NCI-H2107 treated with DMSO at 0.1 percent for 48 hours (cell line): ENCODE measurements around the gene MFSD1.
A peak's percentile ranks its signal among the peaks of the same experiment; 100 is the strongest.
"Not testable (repeated sequence)": the region's sequence is repeated elsewhere in the genome, so short reads cannot be mapped to it uniquely, and the experiment has no call there.

Experiments
- DNase-seq: peaks from one replicate; lab custom pipeline; 2025; ENCODE audit not compliant: unreplicated experiment; lab: John Stamatoyannopoulos, UW

MFSD1 gene

DNA sequence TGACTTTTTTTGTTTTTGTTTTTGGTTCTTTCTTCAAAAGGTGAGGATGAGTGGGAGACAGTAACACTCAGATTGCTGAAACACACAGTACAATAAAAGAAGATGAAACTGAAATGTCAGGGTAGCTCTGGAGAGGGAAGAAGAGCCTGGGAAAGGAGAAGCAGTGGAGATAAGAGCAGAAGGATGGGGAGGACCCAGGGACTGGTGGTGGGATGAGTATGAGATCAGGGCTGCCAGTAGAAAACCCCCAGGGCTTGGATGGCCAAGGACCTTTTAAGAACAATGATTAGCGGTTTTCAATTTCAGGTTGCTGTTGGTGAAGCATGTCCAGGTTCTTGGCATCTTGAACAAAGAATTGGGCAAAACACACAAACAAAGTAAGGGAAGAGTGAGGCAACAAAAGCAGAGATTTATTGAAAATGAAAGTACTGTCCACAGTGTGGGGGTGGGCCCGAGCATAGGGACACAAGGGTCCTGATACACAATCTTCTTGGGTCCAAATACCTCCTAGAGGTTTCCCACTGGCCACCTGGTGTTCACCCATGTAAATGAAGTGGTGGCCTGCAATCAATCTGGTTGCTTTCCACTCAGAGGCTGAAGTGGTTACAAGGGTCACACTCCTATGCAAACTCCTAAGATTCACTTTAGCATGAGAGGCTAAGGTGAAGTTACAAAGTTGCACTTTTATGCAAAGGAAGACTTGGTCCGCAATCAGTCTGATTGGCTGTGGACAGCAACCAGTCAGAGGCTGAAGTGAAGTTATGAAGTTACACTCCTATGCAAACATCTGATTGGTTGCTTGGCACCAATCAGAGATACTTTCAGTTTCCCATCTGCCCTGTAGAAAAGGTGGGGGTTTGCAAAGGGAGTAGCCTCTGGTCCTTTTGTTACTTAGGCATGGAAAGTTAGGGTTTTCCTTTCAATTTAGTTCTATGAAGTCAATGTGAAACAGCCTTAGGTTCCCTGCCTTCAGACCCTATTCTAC, 26.1 kb upstream of the MFSD1 start:
- no peak for DNase-seq

DNA sequence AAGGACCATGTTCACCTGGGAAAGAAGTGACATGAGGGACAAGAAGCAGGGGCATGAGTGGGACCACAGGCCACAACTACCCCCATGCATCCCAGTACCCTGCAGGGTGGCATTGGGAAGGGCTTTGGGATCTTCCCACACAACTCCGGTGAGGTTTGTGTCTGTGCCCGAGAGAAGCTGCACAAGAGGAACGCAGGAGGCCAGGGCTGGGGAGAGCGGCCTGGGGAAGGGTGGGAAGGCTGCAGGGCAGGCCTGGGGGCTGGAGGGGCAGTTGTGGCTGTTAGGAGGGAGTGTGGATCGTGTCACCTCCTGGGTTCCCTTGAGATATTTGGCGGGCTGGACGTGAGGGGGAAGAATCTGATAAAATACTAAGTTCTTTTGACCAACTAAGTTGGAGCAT, 25.3 kb upstream of the MFSD1 start:
- DNase-seq, result no peak

DNA sequence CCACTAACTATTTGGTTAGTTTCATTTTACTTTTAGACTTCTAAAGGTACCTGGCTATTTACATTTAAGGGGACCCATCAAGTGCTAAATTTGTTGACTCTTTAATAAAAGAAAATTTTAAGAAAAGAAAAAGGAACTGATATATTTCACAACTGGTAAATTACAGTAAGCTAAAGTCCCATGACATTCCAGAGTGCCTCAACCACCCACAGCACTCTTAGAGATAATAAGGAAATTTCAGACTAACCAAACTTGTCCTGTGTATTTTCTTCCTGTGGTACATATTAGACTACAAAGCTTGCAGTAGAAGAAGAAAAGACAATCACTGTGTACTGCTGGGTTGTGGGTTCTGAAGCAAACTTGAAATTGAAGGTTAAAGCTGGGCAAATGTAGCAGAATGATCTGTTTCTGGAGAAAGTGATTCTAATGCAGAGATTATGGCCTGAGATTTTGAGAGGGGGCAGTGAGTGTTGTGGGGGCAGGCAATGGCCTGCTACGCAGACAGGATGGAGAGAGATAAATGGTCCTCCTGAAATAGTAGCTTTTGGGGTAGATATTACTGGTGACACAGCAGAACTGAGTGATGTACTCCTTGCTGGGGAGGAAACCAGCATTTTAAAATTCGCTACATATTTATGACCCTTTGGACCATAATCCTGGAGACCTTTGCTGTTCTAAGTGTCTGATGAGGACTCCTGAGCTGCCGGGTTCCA, 24.5 kb upstream of the MFSD1 start:
- DNase-seq, result no peak

DNA sequence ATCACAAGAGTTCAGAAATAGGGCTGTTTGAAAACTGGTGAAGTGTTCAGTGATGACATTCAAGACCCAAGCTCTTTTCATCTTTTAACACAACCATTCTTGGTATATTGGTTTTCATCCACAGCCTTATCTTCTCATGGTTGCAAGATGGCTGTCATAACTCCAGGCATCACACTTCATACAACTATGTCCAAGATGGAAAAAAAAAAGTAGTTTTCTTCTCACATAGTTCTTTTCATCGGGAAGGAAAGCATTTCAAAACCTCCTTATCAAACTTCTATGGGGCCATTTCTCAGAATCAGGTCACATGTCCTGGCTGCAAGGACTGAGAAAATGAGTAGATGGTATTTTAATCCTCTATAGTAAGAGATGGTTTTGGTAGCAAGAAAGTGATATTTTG, 21.1 kb upstream of the MFSD1 start:
- DNase-seq, result no peak

DNA sequence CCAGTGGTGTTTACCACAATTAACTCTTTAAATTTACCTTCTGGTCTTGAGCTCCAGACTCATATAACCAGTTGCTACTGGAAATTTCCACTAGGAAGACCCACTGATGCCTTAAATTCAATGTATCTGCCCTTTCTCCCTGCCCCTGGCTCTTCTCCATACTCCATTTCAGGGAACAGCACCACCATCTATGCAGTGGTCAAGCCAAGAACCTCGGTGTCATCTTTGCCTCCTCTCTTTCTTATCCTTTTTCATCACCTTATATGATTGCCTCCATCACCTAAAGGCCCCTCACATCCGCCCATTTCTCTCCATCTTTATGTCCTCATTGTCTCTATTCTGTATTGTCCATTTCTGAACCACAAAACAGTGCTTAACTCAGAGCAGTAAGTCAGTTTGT, 20.7 kb upstream of the MFSD1 start:
- no peak for DNase-seq

DNA sequence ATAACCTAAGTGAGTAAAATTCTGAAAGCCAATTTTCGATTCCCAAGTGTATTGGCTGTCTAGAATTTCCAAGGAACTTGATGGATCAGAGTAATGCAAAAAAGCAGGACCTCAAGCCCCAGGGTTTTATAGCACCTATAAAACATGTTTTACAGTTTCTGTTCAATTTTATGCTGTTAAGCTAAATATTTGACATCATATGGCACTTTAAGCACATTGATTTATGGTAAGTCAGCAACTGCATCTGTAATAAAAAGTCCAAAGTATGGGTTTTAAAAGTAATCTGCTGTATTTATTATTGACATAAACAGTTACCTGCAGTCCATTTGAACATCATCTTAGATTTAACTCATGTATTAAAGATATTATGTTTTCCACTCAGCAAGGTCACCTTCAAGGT, 20.0 kb upstream of the MFSD1 start:
- no peak for DNase-seq

DNA sequence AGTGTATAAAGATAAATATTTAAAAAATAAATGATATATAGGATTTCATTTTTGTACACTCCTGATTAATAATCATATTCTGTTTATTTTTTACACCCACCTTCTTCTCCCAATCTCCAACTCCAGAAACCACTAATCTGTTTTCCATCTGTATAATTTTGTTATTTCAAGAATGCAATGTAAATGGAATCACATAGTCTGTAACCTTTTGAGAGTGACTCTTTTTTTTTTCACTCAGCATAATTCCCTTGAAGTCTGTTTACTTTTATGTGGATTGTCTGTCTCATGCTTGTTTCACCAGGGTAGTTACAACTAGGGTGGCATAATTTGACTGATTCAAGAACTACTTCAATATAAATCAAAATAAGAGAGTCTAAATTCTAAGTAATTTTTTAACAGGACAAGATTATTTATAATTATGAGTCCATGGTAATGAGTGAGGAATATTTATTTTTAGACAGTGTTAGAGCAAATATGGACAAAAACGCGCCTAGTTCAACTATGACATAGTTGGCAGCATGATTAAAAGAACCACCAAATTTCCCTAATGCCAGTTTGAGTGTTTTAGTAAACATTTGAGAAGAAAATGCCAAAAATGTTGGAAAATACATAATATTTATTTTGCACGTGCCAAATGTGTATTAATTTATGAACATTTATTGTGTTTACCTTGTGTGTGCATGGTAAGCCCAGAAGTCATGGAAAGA, 19.4 kb upstream of the MFSD1 start:
- no peak for DNase-seq

DNA sequence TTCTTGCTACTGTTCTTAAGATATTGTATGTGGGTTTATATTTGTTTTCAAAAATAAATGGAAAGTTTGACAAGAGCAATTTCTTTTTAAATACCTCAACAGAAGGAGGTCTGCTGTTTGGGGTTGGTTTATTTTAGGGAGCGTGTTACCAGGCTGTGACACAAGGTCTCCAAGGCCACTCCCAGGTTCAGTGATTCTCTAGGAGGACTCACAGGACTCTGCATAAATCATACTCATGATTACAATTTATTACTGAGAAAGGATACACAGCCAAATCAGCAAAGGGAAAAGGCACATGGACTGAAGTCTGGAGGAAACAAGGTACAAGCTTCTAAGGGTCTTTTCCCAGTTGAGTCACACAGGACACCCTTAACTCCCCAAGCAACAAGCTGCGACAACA, 18.8 kb upstream of the MFSD1 start:
- no peak for DNase-seq

DNA sequence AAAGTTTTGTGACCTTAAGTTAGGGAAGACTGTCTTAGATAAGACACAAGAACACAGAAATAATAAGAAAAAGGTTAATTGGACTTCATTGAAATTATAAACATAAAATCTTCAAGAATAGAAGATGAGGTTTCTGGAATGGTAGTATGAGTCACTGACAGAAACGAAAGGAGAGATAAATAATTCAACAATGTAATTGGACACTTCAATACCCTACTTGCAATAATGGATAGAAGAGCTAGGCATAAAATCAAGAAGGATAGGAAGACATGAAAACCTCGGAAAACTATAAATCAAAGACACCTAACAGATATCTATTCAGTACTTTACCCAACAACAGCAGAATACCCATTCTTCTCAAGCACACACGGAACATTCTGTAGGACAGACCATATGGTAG, 15.9 kb upstream of the MFSD1 start:
- DNase-seq, result no peak

DNA sequence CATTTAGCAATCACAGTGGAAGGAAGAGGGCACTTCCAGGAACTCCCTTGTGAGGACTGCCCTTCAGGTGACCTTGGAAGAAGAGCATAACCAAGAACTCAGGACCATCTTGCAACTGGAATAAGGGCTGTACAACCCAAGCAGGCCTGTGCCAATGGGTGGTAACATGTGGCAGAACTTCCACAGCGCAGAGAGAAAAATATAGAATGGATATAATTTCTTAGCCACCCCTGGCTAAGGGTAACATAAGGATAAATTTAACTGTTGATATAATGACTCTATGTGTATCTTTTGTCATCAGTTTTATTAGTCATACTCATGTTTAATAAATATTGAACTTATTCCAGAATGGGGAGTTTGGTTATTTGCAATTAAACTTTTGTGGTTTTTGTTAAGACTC, 13.4 kb upstream of the MFSD1 start:
- no peak for DNase-seq

DNA sequence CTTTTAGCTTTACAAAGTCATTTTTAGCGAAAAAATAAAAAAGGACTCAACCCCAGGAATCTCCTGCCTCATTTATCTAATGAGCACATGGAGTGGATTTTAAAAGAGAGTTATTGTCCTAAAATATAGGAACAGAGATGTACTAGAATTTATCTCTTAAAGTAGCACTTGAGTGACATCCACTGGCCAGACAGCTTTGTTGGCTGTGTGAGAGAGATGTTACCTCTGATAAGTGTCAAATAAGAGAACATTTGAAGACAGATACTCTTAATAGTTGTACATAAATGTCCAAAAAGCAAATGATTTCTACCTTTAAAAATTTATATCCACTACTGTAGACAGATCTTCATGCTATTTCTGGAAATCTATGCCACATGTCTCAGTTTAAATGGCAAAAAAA, 12.3 kb upstream of the MFSD1 start:
- DNase-seq, result peak; percentile 23

DNA sequence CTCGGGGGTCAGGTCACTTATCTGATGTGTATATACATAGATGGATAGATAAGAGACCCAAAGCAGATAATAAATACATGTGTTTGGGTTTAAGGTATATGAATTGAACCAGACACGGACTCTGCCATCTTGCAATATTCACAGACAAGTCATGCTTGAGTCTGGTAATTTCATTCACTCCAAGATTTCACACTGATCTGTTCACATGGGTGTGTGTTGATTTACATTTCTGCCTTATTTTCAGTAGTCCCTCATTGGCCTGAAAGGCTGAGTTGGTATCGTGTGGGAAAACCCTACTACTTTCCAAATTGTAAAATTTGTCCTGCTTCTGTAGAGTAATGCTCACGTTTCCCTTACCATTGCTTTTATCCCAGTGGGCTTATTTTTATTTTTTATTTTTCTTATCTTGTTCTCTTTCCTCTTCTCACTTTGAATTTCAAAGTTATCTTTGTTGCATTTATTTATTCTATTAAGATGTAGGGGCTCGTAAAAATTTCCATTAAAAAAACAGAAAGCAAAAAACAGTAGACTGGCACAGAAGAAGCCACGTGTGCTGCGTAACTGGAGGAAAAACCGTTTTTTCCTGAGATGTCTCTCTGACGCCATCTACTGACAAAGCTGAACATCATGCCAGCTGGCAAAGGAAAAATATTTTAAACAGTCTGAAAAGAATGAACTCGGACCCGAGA, 10.8 kb upstream of the MFSD1 start:
- DNase-seq, result peak; percentile 94

DNA sequence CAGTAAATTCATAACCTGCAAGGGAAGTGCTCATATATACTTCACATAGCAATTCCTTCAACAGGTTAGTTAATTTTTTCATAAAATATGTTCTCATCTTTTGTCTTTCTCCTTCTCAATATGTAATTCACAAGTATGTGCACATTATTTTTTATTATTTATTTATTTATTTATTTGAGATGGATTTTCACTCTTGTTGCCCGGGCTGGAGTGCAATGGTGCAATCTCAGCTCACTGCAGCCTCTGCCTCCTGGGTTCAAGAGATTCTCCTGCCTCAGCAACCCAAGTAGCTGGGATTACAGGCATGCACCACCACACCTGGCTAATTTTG, 10.3 kb upstream of the MFSD1 start:
- DNase-seq, result not testable (repeated sequence)

DNA sequence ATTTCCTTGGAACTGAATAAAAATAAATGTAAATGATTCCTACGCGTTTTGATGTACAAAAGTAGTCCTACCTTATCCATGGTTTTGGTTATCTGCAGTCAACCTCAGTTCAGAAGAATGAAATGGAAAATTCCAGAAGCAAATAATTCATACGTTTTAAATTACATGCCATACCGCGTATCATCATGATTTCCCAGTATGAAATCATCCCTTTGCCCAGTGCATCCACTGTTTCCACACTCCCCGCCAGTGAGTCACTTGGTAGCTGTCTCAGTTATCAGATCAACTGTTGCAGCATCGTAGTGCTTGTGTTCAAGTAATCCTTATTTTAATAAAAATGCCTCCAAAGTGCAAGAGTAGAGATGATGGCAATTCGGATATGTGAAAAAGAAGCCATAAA, 9.1 kb upstream of the MFSD1 start:
- no peak for DNase-seq

DNA sequence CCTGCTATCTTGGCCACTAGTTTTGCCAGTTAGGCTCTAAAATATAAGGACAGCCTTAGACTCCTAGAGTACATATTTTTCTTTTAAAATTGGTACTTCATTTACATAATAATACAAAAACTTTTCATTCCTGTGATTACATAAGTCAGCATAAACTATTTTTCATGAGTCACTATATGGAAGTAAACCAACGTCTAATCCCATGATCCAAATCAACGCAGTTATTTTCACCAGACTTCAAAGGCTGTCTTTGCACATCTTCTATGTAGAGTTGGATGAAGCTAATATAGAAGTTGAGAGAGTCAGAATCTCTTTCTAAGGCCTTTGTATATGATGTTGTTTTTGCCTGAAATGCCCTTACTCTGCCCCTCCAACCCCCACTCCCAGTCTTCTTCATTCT, 7.6 kb upstream of the MFSD1 start:
- no peak for DNase-seq

DNA sequence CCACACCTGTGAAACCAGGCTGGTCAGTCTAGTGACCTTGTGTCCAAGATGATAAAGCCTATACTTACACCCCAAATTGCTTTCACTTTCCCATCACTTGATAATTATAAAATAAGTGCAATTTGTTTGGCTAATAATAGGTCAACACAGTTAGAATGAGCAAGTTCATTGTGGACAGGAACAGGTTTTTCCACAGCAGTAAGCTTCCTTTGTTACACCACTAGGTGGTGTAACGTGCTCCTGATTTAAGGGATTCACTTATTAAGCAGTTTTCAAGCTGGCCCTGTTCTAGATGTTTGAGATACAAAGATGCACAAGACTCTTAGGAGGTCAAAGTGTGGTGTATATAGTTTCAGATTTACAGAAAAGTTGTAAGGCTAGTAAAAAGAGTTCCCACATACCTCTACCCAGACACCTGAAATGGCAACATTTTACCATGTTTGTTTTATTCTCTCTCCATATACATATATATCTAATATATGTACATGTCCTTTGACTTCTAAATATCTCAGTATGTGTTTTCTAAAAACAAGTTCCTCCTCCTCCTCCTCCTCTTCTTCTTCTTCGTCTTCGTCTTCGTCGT, 6.8 kb upstream of the MFSD1 start:
- DNase-seq, result peak; percentile 65

DNA sequence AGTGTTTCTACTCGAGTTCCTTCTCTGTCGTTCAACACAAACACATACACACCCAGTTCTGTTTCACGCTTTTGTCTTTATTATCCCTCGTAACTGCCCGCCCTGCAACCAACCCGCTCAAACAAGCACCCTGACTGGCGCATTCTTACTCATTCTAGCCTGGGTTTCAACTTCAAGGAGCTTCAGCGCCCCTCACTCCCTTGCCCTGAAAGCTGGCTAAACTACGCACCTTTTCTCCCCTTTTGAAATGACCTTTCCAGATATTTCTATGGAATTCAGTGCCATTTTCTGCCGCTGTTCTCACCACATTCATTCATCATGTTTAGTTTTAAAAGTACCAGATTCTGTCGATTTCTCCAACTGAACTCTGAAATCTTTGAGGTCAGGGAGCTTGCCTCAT, 653 bp upstream of the MFSD1 start:
- peak; percentile 19 for DNase-seq

DNA sequence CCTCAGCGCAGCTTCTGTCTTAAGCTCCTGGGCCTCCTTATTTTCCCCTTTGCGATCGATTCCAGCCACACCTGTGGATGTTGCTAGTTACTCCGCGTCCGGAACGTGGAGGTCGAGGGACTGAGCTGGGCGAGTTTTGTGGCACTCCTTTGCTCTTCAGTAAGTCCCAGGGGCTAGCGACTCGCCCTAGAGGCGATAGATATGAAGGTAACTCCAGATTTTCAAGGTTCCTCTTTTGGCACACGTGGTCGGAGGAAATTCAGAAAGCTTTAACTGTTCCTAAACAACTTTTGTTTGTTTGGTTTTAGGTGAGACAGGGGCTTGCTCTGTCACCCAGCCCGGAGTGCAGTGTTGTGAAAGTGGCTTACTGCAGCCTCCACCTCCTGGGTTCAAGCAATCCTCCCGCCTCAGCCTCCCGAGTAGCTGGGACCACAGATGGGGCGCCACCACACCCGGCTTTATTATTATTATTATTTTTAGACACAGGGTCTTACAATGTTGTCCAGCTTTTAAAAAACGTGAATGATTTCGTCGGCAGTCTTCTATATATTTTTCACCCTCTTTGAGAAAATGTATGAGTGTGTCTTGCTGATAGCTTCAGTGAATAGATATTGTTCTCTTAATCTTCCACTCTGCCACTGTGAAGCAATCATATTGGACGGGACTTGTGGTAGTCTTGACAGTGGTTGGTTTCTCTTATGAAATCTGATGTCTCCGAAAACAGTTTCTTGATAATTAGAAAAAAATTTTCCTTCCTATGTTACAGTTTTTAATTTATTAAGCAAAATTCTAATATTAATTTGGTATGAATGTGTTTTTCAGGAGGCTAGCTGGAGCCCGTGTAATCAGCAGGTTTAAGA, 785 bp downstream of the MFSD1 start:
- DNase-seq, result no peak

DNA sequence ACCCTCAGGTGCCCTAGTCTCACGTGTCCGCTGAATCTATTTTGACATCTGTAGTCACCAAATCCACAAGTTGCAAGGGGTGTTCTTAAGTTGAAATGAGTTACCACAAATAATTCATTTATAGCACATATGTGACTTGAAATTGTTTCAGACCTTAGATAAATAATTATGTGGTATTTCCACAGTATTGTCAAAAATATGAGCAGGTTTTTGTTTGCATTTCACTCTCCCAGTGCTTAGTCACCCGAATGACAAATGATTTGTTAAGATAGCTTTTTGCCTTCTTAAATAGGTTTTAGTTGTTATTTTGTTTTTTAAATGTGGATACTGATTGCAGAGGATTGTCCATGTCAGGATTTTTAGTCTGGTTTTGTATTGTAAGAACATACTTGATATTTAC, 2.6 kb downstream of the MFSD1 start:
- DNase-seq, result no peak

DNA sequence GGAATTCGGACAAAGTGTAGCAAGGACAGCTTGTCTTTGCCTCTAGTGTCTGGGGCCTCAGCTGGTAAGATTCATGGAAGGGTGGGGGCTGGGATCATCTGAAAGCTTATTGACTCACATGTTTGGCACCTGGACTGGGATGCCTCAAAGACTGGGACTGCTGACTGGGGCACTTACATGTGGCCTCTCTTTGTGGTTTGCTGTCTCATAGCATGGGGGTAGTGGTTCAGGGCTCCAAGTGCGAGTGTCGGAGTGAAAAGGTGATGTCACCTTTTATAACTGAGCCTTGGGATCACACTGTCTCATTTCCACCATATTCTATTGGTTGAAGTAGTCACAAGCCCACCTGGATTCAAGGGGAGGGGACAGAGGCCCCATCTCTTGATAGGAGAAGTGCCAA, 6.8 kb downstream of the MFSD1 start:
- DNase-seq, result no peak
